Measurements from ENCODE around the gene CARMIL1.

The CARMIL1 gene

DNA sequence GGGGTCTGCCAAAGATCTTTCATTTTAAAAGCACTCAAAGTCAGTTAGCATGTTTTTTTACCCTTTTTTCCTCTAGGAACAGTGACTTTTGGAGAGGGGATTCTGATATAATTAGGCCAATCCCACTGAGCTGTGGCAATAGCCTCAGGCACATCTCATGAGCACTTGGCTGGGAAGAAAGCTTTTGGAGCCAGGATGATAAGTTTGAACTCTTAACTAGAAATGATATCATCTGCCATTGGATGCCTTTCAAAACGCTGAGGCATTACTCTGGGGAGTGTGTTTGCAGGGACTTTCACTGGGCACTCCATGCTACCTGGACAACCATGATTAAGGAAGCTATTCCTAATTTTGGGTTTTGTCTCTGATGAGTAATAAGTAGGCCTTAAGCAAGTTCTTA lies 376.5 kb downstream of the CARMIL1 start:
- TF ChIP-seq, protein P1, sequence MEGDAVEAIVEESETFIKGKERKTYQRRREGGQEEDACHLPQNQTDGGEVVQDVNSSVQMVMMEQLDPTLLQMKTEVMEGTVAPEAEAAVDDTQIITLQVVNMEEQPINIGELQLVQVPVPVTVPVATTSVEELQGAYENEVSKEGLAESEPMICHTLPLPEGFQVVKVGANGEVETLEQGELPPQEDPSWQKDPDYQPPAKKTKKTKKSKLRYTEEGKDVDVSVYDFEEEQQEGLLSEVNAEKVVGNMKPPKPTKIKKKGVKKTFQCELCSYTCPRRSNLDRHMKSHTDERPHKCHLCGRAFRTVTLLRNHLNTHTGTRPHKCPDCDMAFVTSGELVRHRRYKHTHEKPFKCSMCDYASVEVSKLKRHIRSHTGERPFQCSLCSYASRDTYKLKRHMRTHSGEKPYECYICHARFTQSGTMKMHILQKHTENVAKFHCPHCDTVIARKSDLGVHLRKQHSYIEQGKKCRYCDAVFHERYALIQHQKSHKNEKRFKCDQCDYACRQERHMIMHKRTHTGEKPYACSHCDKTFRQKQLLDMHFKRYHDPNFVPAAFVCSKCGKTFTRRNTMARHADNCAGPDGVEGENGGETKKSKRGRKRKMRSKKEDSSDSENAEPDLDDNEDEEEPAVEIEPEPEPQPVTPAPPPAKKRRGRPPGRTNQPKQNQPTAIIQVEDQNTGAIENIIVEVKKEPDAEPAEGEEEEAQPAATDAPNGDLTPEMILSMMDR (conservative IDR thresholded peaks at IDR 0.05; ENCODE audit: low read depth, low read length), result no peak
- H3K36me3 ChIP-seq (ENCODE audit: insufficient read depth), result no peaks in the 10 kb centered on the region
- H3K4me1 ChIP-seq (ENCODE audit: low read depth, poor library complexity, severe bottlenecking), result no peaks in the 10 kb centered on the region
- H3K27me3 ChIP-seq (ENCODE audit: insufficient read depth, low read depth), result no peaks in the 10 kb centered on the region
- H3K9ac ChIP-seq, result no peak overlapping the region
- H2AFZ ChIP-seq (ENCODE audit: low read depth), result no peak overlapping the region
- no peak overlapping the region for H3K4me2 ChIP-seq
- no peak overlapping the region for H3K27ac ChIP-seq
- no peak overlapping the region for H3K4me3 ChIP-seq (IDR thresholded peaks at IDR 0.05; ENCODE audit: insufficient read depth, low read depth, low read length)
- no peaks in the 10 kb centered on the region for H3K79me2 ChIP-seq (ENCODE audit: insufficient read depth, low read depth)
- no peaks in the 10 kb centered on the region for H4K20me1 ChIP-seq (ENCODE audit: insufficient read depth)

DNA sequence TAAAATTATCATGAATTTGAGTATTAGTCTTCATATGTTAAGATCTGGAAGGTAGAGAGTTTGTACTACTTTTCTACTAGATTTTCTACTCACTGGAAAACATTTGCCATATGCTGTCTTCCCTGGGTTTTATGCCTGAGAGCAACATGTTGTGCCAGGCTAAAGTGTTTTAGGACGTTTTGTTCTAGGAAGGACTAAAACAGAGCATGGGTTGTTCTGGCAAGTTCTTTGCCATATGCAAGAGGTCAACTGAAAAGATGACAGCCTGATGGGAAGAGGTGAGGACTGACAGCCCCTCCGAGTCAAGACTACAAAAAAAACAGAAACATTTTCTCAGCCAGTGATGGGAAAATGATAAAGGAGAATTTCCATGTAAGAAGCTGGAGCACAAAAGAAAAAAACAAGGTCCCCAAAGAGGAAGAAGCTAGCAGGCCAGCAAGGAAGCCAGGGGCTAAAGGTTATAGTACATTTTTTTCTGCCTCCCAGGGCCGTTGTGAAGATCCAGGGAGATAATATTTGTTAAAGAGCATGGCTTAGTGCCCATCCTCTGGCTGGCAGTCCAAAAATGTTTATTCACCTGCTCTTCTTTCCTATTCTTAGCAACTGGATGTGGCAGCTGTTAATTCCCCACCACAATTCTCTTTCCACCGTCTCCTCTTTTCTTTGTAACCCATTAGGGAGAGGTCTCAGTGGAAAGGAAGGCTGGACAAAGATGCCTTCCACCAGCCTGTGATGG lies 380.6 kb downstream of the CARMIL1 start:
- Histone ChIP-seq H3K79me2 (ENCODE audit: insufficient read depth, low read depth) (no peaks in the 10 kb centered on the region), H2AFZ (ENCODE audit: low read depth) (no peak overlapping the region), H3K9ac (no peak overlapping the region), H4K20me1 (ENCODE audit: insufficient read depth) (no peaks in the 10 kb centered on the region), H3K4me3 (IDR thresholded peaks at IDR 0.05; ENCODE audit: insufficient read depth, low read depth, low read length) (no peak overlapping the region), H3K27me3 (ENCODE audit: insufficient read depth, low read depth) (no peaks in the 10 kb centered on the region), H3K36me3 (ENCODE audit: insufficient read depth) (no peaks in the 10 kb centered on the region), H3K27ac (no peak overlapping the region), H3K4me2 (no peak overlapping the region), H3K4me1 (ENCODE audit: low read depth, poor library complexity, severe bottlenecking) (no peaks in the 10 kb centered on the region)
- TF ChIP-seq, protein P1 (conservative IDR thresholded peaks at IDR 0.05; ENCODE audit: low read depth, low read length), result no peak

DNA sequence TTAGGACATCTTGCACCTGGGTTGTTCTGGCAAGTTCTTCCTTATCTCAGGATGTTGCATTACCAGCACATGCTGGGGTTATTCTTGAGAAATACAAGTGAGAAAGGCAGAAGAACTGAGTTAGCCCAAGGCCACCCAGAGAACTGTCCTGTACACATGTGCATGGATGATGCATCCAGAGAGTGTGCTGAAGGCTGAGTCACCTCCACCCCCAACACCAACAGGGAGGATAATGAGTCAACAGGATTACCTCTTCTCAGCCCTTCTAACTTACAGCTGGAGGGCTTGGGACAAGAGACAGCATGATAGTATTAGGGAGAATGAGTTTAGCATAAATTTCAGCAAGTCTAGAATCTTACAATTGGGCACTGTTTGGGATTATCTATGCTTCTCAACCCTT lies 381.3 kb downstream of the CARMIL1 start:
- H3K4me2 ChIP-seq, result no peak overlapping the region
- no peak overlapping the region for H3K9ac ChIP-seq
- TF ChIP-seq, protein P1 (conservative IDR thresholded peaks at IDR 0.05; ENCODE audit: low read depth, low read length), result no peak
- no peaks in the 10 kb centered on the region for H3K4me1 ChIP-seq (ENCODE audit: low read depth, poor library complexity, severe bottlenecking)
- no peaks in the 10 kb centered on the region for H4K20me1 ChIP-seq (ENCODE audit: insufficient read depth)
- no peak overlapping the region for H2AFZ ChIP-seq (ENCODE audit: low read depth)
- no peaks in the 10 kb centered on the region for H3K36me3 ChIP-seq (ENCODE audit: insufficient read depth)
- H3K79me2 ChIP-seq (ENCODE audit: insufficient read depth, low read depth), result no peaks in the 10 kb centered on the region
- H3K27ac ChIP-seq, result no peak overlapping the region
- H3K4me3 ChIP-seq (IDR thresholded peaks at IDR 0.05; ENCODE audit: insufficient read depth, low read depth, low read length), result no peak overlapping the region
- no peaks in the 10 kb centered on the region for H3K27me3 ChIP-seq (ENCODE audit: insufficient read depth, low read depth)

DNA sequence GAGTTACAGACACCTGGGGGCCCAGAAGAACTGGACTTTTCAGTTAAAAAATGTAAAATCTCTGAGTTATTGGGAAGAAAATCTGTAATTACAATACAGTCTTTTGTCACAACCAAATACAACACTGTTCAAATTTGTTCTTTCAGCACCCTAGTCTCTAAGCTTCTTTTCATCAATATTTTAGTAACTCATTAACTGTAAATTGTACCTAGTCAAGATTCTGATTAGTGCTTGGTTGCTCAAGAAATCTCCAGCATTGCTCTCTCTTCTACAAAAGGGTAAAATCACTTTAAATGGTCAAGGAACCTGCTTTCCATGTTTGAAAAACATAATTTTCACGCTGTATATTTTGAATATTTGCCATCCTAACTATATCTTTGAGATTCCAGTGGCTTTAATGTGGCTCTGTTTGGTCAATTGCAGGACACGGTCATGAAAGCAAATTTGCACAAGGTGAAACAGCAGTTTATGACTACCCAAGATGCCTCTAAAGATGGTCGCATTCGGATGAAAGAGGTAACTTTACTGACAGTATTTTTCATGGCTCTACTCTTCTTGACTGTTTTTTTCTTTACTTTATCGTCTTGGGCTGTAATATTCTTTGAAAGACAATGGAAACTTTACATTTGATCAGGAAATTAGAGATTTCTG lies 382.1 kb downstream of the CARMIL1 start:
- no peaks in the 10 kb centered on the region for H3K27me3 ChIP-seq (ENCODE audit: insufficient read depth, low read depth)
- no peaks in the 10 kb centered on the region for H3K79me2 ChIP-seq (ENCODE audit: insufficient read depth, low read depth)
- no peak overlapping the region for H2AFZ ChIP-seq (ENCODE audit: low read depth)
- H3K4me1 ChIP-seq (ENCODE audit: low read depth, poor library complexity, severe bottlenecking), result no peaks in the 10 kb centered on the region
- H4K20me1 ChIP-seq (ENCODE audit: insufficient read depth), result no peaks in the 10 kb centered on the region
- no peak overlapping the region for H3K27ac ChIP-seq
- no peaks in the 10 kb centered on the region for H3K36me3 ChIP-seq (ENCODE audit: insufficient read depth)
- H3K9ac ChIP-seq, result no peak overlapping the region
- TF ChIP-seq, protein P1 (conservative IDR thresholded peaks at IDR 0.05; ENCODE audit: low read depth, low read length), result no peak
- no peak overlapping the region for H3K4me3 ChIP-seq (IDR thresholded peaks at IDR 0.05; ENCODE audit: insufficient read depth, low read depth, low read length)
- H3K4me2 ChIP-seq, result no peak overlapping the region

All from KMS-11 (cell line).